Muscle layer of colon (tissue), 2 donors: Measurements from ENCODE around the gene GALNT14.

ENCODE experiments used
- H3K27ac ChIP-seq: one replicate; pipeline ENCODE4 v1.7.0; 2013; ENCODE audit warnings: low read depth, mild to moderate bottlenecking, low read length, moderate library complexity
- H3K27me3 ChIP-seq, 2 donors: one replicate each; pipeline ENCODE4 v1.7.0; 2013; ENCODE audit warnings: low read length in 2 of 2, mild to moderate bottlenecking in 2 of 2; ENCODE audit not compliant: insufficient read depth in 2 of 2, control insufficient read depth in 1 of 2
- H3K36me3 ChIP-seq: one replicate; pipeline ENCODE4 v1.7.0; 2013; ENCODE audit warnings: mild to moderate bottlenecking, low read length; ENCODE audit not compliant: insufficient read depth
- H3K4me1 ChIP-seq: one replicate; pipeline ENCODE4 v1.7.0; 2013; ENCODE audit warnings: mild to moderate bottlenecking, low read length; ENCODE audit not compliant: insufficient read depth
- H3K4me3 ChIP-seq, 2 donors: one replicate each; pipeline ENCODE4 v1.7.0; 2013; ENCODE audit warnings: low read length in 2 of 2, low read depth in 1 of 2, mild to moderate bottlenecking in 1 of 2, moderate library complexity in 1 of 2
- H3K9ac ChIP-seq: one replicate; pipeline ENCODE4 v1.7.0; 2013; ENCODE audit warnings: low read length
- H3K9me3 ChIP-seq: one replicate; pipeline ENCODE4 v1.7.0; 2013; ENCODE audit warnings: mild to moderate bottlenecking, low read length
- donor health status: abdominal sarcoma.
- donor health status: Adenocarcinoma of cecum.

GALNT14 gene

GRCh38 chr2:31083234-31083993 lies 54.8 kb downstream of the GALNT14 start:
- Histone ChIP-seq H3K9me3 (no peaks in the 10 kb centered on the region), H3K27ac (no peak overlapping the region), H3K4me3 (no peak overlapping the region), H3K9ac (no peak overlapping the region), H3K4me1 (no peaks in the 10 kb centered on the region), H3K27me3 (no peaks in the 10 kb centered on the region), H3K36me3 (no peaks in the 10 kb centered on the region)

- no peaks in the 10 kb centered on the region for H3K36me3 ChIP-seq
- no peak overlapping the region for H3K27ac ChIP-seq
- H3K4me3 ChIP-seq, result no peak overlapping the region
- H3K9me3 ChIP-seq, result no peaks in the 10 kb centered on the region
- no peaks in the 10 kb centered on the region for H3K4me1 ChIP-seq
- H3K9ac ChIP-seq, result no peak overlapping the region
- no peaks in the 10 kb centered on the region for H3K27me3 ChIP-seq
Measured at GRCh38 chr2:31082002-31082401, 56.2 kb downstream of the GALNT14 start.

GRCh38 chr2:31081492-31081891 lies 56.7 kb downstream of the GALNT14 start:
- Histone ChIP-seq H3K27ac (no peak overlapping the region), H3K9ac (no peak overlapping the region), H3K4me1 (no peaks in the 10 kb centered on the region), H3K36me3 (no peaks in the 10 kb centered on the region), H3K9me3 (no peaks in the 10 kb centered on the region), H3K27me3 (no peaks in the 10 kb centered on the region), H3K4me3 (no peak overlapping the region)

GRCh38 chr2:31080361-31080760 lies 57.9 kb downstream of the GALNT14 start:
- Histone ChIP-seq H3K9ac (no peak overlapping the region), H3K4me3 (no peak overlapping the region)

GRCh38 chr2:31079665-31080064 lies 58.6 kb downstream of the GALNT14 start:
- Histone ChIP-seq H3K36me3 (no peaks in the 10 kb centered on the region), H3K4me1 (no peaks in the 10 kb centered on the region), H3K27me3 (no peaks in the 10 kb centered on the region), H3K9me3 (no peaks in the 10 kb centered on the region), H3K4me3 (no peak overlapping the region), H3K9ac (no peak overlapping the region), H3K27ac (no peak overlapping the region)

More at GRCh38 chr2:31080361-31080760, 57.9 kb downstream of the GALNT14 start:
- H3K27ac ChIP-seq, result no peak overlapping the region
- no peaks in the 10 kb centered on the region for H3K36me3 ChIP-seq
- H3K9me3 ChIP-seq, result no peaks in the 10 kb centered on the region
- no peaks in the 10 kb centered on the region for H3K27me3 ChIP-seq
- H3K4me1 ChIP-seq, result no peaks in the 10 kb centered on the region

- no peaks in the 10 kb centered on the region for H3K27me3 ChIP-seq
Measured at GRCh38 chr2:31078579-31079105, 59.6 kb downstream of the GALNT14 start.

GRCh38 chr2:31078011-31078410 lies 60.2 kb downstream of the GALNT14 start:
- no peak overlapping the region for H3K27ac ChIP-seq
- no peak overlapping the region for H3K4me3 ChIP-seq
- H3K9ac ChIP-seq, result no peak overlapping the region
- H3K27me3 ChIP-seq, result no peaks in the 10 kb centered on the region
- no peaks in the 10 kb centered on the region for H3K9me3 ChIP-seq
- no peaks in the 10 kb centered on the region for H3K36me3 ChIP-seq
- no peaks in the 10 kb centered on the region for H3K4me1 ChIP-seq

More at GRCh38 chr2:31078579-31079105, 59.6 kb downstream of the GALNT14 start:
- Histone ChIP-seq H3K4me1 (no peaks in the 10 kb centered on the region), H3K27ac (no peak overlapping the region), H3K4me3 (no peak overlapping the region), H3K36me3 (no peaks in the 10 kb centered on the region), H3K9me3 (no peaks in the 10 kb centered on the region), H3K9ac (no peak overlapping the region)

GRCh38 chr2:31075941-31076590 lies 62.2 kb downstream of the GALNT14 start:
- Histone ChIP-seq H3K27me3 (no peaks in the 10 kb centered on the region), H3K36me3 (no peaks in the 10 kb centered on the region), H3K9me3 (no peaks in the 10 kb centered on the region), H3K27ac (no peak overlapping the region), H3K4me3 (no peak overlapping the region), H3K9ac (no peak overlapping the region), H3K4me1 (no peaks in the 10 kb centered on the region)

- Histone ChIP-seq H3K36me3 (no peaks in the 10 kb centered on the region), H3K4me1 (no peaks in the 10 kb centered on the region), H3K27me3 (no peaks in the 10 kb centered on the region), H3K27ac (no peak overlapping the region), H3K4me3 (no peak overlapping the region), H3K9ac (no peak overlapping the region), H3K9me3 (no peaks in the 10 kb centered on the region)
Measured at GRCh38 chr2:31075431-31075830, 62.8 kb downstream of the GALNT14 start.

- no peak overlapping the region for H3K9ac ChIP-seq
- no peaks in the 10 kb centered on the region for H3K36me3 ChIP-seq
- H3K9me3 ChIP-seq, result no peaks in the 10 kb centered on the region
- H3K27me3 ChIP-seq, result no peaks in the 10 kb centered on the region
- H3K4me1 ChIP-seq, result no peaks in the 10 kb centered on the region
- no peak overlapping the region for H3K4me3 ChIP-seq
- H3K27ac ChIP-seq, result no peak overlapping the region
Measured at GRCh38 chr2:31071741-31072140, 66.5 kb downstream of the GALNT14 start.

- H3K9ac ChIP-seq, result no peak overlapping the region
Measured at GRCh38 chr2:31070339-31071125, 67.7 kb downstream of the GALNT14 start.

More at GRCh38 chr2:31070339-31071125, 67.7 kb downstream of the GALNT14 start:
- no peaks in the 10 kb centered on the region for H3K9me3 ChIP-seq
- H3K36me3 ChIP-seq, result no peaks in the 10 kb centered on the region
- no peak overlapping the region for H3K27ac ChIP-seq
- H3K27me3 ChIP-seq, result no peaks in the 10 kb centered on the region
- no peaks in the 10 kb centered on the region for H3K4me1 ChIP-seq
- no peak overlapping the region for H3K4me3 ChIP-seq
